Activated naive CD4-positive, alpha-beta T cell treated with Interleukin-2 at 50 U/mL for 16 hours (primary cell): ENCODE measurements around the gene NAALADL1.

Experiments used
- DNase-seq: peaks from one replicate; pipeline ENCODE4 v3.0.0-alpha.2; 2020

The NAALADL1 gene

DNA sequence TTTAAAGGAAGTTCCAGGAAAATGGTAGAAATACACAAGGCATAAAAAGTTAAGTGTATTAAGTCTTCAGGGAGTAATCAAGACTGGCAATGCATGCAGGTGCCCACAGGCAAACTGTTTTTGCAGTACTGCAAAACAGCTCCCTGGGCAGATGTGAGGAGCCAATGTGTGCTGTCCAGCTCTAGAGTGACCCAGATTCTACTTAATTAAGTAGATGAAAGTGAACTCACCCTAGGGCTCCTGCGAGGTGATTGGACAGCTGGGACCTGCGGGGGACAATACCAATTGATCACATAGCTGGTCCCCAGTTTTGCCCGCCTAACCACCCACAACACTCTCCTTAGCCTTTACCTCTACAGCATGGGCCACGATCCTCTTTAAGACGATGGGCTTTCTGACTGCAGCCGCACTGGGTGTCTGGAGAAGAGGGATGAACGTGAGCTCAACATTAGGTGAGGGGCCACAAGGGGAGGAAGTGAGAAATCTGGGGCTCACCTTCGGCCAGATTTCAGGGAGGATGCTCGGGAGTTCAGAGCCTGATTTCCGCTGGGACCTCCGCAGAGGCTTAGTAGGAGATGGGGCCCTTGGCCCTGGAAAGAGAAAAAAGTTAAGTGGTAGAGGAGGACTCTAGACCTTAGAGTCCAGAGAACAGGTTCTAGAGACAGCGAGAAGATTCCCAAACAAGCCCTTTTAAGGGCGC lies 24.9 kb upstream of the NAALADL1 start:
- DNase-seq = no peak

DNA sequence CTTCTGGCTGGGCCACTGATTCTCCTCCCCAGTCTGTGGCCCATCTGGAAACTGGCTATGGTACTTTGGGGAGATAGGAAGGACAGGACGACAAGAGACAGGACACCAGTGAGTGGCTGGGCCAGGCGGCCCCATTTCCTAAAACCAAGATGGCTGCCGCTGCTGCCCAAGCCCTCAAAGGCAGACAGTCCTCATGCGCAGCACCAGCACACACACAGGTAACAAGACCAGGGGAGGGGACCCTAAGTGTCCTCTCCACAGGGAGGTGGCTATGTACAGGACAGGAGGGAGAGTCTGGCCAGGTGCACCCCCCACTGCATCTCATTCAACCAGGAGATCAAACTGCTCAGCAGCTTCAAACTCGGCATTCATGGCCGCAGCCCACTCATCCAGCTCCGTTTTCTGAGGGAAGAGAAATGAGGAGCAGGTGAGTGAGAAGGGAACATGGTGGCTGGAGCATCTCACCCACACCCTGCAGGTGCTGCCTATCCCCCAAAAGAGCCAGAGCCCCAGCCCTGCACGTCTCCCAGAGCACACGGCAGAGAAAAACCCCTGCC lies 20.5 kb upstream of the NAALADL1 start:
- DNase-seq = no peak

- DNase-seq = peak; percentile 79
Measured at GRCh38 chr11:65078151-65078550, 19.8 kb upstream of the NAALADL1 start.

DNA sequence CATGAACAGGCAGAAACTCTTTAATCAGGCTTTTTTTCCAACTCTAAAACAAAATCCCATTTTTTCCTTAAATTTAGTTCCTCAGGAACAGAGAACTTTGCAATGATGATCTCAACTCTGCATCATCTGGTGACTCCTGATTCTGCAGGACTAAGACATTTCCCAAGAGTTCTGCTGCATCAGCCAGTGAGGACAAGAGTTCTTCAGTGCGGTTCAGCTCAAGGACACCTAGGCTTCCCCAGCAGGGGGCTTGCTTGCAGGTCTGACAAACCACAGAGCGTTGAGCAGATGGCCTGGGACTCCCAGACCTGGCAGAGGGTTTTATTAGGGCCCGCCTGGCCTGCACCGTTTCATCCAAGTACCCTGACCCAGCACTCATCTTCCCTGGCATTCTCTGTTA lies 19.1 kb upstream of the NAALADL1 start:
- no peak for DNase-seq

DNA sequence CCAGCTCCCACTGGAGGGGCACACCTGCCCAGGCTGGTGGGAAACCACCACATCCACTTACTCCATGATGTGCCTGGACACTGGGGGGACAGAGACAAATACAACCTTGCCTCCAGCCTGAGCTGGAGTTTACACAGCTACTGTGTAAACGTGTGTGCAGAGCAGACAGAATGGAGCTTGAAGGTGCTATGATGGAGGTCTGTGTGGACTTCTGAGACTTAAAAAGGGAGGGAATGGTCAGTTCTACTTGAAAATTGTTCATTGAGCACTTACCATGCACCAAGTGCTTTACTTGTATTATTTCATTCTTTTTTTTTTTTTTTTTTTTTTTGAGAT lies 14.2 kb upstream of the NAALADL1 start:
- DNase-seq = no peak

GRCh38 chr11:65071907-65072630 lies 13.7 kb upstream of the NAALADL1 start:
- DNase-seq = no peak

GRCh38 chr11:65069217-65069616 lies 10.9 kb upstream of the NAALADL1 start:
- no peak for DNase-seq

DNA sequence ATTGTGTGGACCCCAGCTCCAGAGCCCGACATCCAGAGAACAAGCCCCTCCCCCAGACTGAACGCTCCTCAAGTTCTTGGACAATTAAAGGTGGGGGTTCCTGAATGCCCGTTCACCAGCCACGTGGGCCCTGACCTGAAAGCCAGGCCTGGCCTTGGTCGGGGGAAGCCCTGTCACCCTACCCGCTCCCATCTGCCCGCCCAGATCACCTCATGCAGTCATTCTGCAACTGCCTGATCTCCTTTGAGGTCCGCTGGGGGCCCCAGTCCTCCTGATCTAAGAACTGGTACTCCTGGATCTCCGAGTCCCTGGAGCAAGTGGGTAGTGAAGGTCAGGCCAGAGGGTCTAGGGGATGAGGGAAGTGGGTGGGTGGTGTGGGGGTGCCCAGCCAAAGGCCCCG lies 9.1 kb upstream of the NAALADL1 start:
- no peak for DNase-seq

- DNase-seq = no peak
Measured at GRCh38 chr11:65066805-65067291, 8.5 kb upstream of the NAALADL1 start.

DNA sequence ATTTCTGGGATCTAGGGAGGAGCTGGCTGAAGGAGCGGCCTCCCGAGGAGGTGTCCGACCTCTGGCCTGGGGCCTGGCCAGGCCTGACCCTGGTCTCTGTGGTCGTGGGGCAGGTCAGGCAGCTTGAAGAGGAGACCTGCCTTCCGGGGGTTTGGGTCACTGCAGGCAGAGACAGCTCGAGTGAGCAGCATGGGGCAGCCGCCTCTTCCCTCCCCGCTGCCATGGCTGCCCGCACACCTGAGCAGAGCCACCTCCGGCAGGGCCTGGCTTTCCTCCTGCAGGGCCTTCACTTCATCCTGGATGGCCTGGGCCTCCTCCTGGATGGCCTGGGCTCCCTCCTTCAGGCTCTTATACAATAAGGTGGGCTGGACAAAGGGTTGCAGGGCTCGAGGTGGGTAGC lies 8.0 kb upstream of the NAALADL1 start:
- no peak for DNase-seq

GRCh38 chr11:65065851-65066250 lies 7.5 kb upstream of the NAALADL1 start:
- no peak for DNase-seq

- no peak for DNase-seq
Measured at GRCh38 chr11:65064847-65065240, 6.5 kb upstream of the NAALADL1 start.

DNA sequence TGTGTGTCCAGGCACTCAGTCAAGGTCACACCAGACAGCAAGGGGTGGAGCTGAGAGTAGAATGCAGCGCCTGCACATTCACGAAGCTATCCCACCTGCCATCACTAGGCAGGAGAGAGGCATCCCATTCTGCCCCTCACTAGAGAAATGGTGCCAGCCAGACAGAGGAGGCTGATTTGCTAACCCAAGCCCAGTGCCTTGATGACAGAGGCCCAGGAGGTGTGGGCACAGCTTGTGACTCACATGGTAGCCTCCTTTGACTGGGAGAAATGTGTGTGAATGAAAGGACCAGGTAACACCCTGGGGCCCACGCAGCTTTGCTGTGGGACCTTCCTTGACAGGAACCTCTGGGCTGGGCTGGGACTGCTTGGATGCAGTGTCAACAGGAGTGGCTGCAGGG lies 5.2 kb upstream of the NAALADL1 start:
- DNase-seq = no peak

DNA sequence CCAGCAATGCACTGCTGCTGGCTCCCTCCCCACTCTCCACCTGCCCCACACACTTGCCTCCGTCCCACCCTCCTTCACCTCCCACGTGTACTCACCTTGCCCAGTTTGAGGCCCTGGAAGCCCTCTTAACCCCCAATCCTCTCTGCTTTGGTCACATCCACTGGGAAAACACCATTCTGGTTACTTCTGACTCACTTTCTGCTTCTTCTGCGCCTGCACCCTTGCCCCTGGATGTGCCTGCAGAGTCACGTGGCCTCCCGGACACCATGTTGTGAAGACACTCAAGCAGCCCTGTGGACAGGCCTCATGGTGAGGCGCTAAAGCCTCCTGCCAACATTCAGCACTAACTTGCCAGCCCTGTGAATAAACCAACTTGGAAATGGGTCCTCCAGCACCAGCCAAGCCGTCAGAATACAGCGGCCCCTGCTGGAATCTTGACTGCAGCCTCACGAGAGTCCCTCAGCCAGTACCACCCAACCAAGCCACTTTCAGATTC lies 2.6 kb upstream of the NAALADL1 start:
- DNase-seq = no peak

GRCh38 chr11:65059959-65060824 lies 1.8 kb upstream of the NAALADL1 start:
- DNase-seq = no peak

DNA sequence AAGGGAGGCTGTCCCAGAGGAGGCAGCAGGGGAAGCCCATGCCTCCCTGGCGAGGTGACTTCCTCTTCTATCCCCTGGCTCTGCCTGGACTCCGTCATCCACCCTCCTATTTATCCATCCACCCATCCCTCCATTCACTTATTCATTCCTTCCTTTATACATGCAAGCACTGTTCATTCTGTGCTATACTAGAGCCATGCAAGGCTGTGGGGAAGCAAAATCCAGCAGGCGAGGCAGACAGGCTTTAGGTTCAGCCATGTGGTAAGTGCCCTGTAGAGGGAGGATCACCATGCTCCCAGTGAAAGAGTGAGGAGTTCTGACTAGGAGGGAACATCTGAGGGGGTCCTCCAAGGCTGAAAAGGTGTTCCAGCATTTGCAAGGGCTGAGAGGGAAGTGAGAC lies 1.2 kb upstream of the NAALADL1 start:
- no peak for DNase-seq

- DNase-seq = no peak
Measured at GRCh38 chr11:65058012-65058411, 341 bp downstream of the NAALADL1 start.

DNA sequence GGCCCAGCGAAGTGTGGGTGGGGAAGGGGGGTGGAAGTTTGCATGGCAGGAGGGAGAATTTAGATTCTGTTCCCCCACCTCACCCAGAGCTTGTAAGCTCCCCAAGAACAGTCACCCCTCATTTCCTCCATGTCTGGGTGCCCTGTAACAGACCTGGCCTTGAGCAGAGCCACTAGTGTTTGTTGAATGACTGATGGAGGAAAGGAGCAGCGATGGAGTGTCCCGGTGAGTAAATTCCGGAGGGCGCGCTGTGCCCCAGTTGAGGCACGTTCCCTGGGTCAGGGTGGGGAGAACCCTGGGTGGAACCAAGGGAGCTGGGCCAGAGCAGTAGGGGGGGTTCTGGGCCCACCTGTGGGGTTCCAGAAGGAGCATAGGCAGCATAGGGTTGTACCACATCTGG lies 827 bp downstream of the NAALADL1 start:
- DNase-seq = no peak

- no peak for DNase-seq
Measured at GRCh38 chr11:65056999-65057398, 1.4 kb downstream of the NAALADL1 start.

DNA sequence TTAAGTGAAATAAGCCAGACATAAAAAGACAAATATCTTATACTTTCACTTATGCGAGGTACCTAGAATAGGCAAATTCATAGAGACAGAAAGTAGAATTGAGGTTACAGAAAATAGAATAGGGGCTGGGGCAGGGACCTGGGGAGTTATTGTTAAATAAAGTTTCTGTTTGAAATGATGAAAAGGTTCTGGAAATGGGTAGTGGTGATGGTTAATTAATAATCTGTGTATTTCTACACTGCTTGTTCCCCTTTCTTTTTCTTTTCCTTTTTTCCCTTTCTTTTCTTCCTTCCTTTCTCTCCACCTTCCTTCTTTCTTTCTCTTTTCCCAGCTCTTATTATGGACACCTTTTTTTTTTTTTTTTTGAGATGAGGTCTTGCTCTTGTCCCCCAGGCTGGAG lies 2.8 kb downstream of the NAALADL1 start:
- DNase-seq = no peak

GRCh38 chr11:65053827-65054508 lies 4.4 kb downstream of the NAALADL1 start:
- DNase-seq = peak; percentile 13

DNA sequence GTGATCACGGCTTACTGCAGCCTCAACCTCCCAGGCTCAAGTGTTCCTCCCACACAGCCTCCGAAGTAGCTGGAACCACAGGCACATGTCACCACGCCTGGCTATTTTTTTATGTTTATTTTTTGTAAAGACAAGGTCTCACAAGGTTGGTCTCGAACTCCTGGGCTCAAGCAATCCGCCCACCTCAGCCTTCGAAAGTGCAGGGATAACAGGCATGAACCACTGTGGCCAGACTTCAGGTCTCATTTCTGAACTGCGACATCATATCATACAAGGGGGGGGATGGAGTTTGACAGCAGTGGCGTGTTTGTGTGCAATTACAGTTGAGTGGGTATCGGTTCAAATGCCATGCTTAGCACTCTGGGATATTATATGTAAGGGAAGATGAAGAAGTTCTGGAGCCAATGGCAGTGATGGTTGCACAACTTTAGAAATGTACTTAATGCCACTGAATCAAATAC lies 6.9 kb downstream of the NAALADL1 start:
- DNase-seq = no peak
